AG09309 (cell line): ENCODE measurements around the gene PDCD1LG2.
A peak's percentile ranks its signal among the peaks of the same experiment; 100 is the strongest.
"Not testable (repeated sequence)": the region's sequence is repeated elsewhere in the genome, so short reads cannot be mapped to it uniquely, and the experiment has no call there.

Experiments
- DNase-seq: peaks from one replicate; pipeline ENCODE4 v3.0.0-alpha.2; 2010; ENCODE audit warnings: low read depth
- H3K4me3 ChIP-seq: 2 replicates; pipeline ENCODE4 v1.5.1; 2011; ENCODE audit warnings: mild to moderate bottlenecking, low read depth, low read length, moderate library complexity; ENCODE audit not compliant: control insufficient read depth
- CTCF ChIP-seq: IDR thresholded peaks from 2 replicates; pipeline ENCODE4 v1.5.1; 2011; ENCODE audit warnings: mild to moderate bottlenecking, low read depth, low read length, inconsistent platforms; ENCODE audit not compliant: insufficient read depth, control insufficient read depth; ENCODE audit errors: missing control alignments

Gene PDCD1LG2

GRCh38 chr9:5510360-5510931 lies at the start of gene PDCD1LG2:
TSS of gene PDCD1LG2 (plus strand) at chr9:5510531. CDS start at chr9:5522547, 12,016 bp downstream.
- peak; percentile 46 for DNase-seq
- no peak for TF ChIP-seq CTCF
- H3K4me3 ChIP-seq: peak within 1 kb of the TSS; percentile 37

GRCh38 chr9:5464831-5465330 lies 45.5 kb upstream of the PDCD1LG2 start:
- DNase-seq, H3K4me3 ChIP-seq: not testable (repeated sequence)

- no peak for TF ChIP-seq CTCF
- DNase-seq: no peak
- no peak overlapping the region for H3K4me3 ChIP-seq
Measured at GRCh38 chr9:5466005-5466404, 44.3 kb upstream of the PDCD1LG2 start.

GRCh38 chr9:5466766-5467165 lies 43.6 kb upstream of the PDCD1LG2 start:
- no peak for TF ChIP-seq CTCF
- H3K4me3 ChIP-seq: no peak overlapping the region
- DNase-seq: no peak

GRCh38 chr9:5468850-5469249 lies 41.5 kb upstream of the PDCD1LG2 start:
- TF ChIP-seq CTCF: no peak
- no peak for DNase-seq
- no peak overlapping the region for H3K4me3 ChIP-seq

GRCh38 chr9:5470122-5470521 lies 40.2 kb upstream of the PDCD1LG2 start:
- DNase-seq: no peak

More at GRCh38 chr9:5470122-5470521, 40.2 kb upstream of the PDCD1LG2 start:
- no peak for TF ChIP-seq CTCF
- no peak overlapping the region for H3K4me3 ChIP-seq
